Activated CD8-positive, alpha-beta T cell treated with anti-CD3 and anti-CD28 coated beads, Interleukin-2, amount 10 ng/mL, durations not matched to agents 7 days and 5 days (primary cell): Measurements from ENCODE around the gene BABAM2. TPM values are rescaled to one million over a fixed set of nuclear protein-coding genes. Genes with fewer than 3 reads are reported as not detected.
A peak's percentile ranks its signal among the peaks of the same experiment; 100 is the strongest.

Experiments used
- ATAC-seq: fragments of 150-1000 bp; cut with Tn5 transposase; one replicate; pipeline ENCODE4 v1.10.0; 2021; ENCODE audit warnings: moderate library complexity
- CTCF ChIA-PET: fragments of 350-600 bp; sonication (Branson Sonifier 250); formaldehyde crosslinking; loops from one replicate; lab custom pipeline; 2021; ENCODE audit warnings: antibody characterized with exemption; lab: Charles Lee
- POLR2A ChIA-PET: fragments of 350-600 bp; sonication (Branson Sonifier 250); formaldehyde crosslinking; loops from one replicate; lab custom pipeline; 2021; ENCODE audit warnings: antibody characterized with exemption; lab: Charles Lee
- DNase-seq: peaks from one replicate; pipeline ENCODE4 v3.0.0-alpha.2; 2020
- H3K27ac Mint-ChIP-seq: one replicate; pipeline ENCODE4 v1.8.0; 2021; ENCODE audit warnings: mild to moderate bottlenecking, mixed read lengths
- H3K27me3 Mint-ChIP-seq: one replicate; pipeline ENCODE4 v1.8.0; 2021; ENCODE audit warnings: low read depth, mixed read lengths
- H3K36me3 Mint-ChIP-seq: one replicate; pipeline ENCODE4 v1.8.0; 2021; ENCODE audit warnings: low read depth, mixed read lengths
- H3K4me1 Mint-ChIP-seq: one replicate; pipeline ENCODE4 v1.8.0; 2021; ENCODE audit warnings: low read depth, mixed read lengths
- H3K4me3 Mint-ChIP-seq: one replicate; pipeline ENCODE4 v1.8.0; 2021; ENCODE audit warnings: mild to moderate bottlenecking, mixed read lengths
- H3K9me3 Mint-ChIP-seq: one replicate; pipeline ENCODE4 v1.8.0; 2022; ENCODE audit warnings: mixed read lengths; ENCODE audit not compliant: insufficient read depth
- total RNA-seq, 2 experiments: library from RNA; stranded (reverse); gene quantifications; one replicate each; pipeline ENCODE4 v1.2.3, GENCODE V29; 2021

BABAM2 gene
- total RNA-seq, 2 experiments from 2014 or later, result 47.0 to 49.0 TPM

GRCh38 chr2:27989149-27989548 lies 98.6 kb downstream of the BABAM2 start:
- peaks cover 43% of the 10 kb centered on the region for H3K36me3 Mint-ChIP-seq
- no peaks in the 10 kb centered on the region for H3K27me3 Mint-ChIP-seq
- POLR2A ChIA-PET, result interaction anchor here (0.5 kb wide), 1 partner anchor 195 kb away, joined by 3 read pairs; no protein-coding TSS in a partner anchor
- peaks cover 34% of the 10 kb centered on the region for H3K4me1 Mint-ChIP-seq
- H3K9me3 Mint-ChIP-seq, result no peaks in the 10 kb centered on the region
- ATAC-seq, result no peak
- H3K27ac Mint-ChIP-seq, result peak overlapping the region; percentile 78
- H3K4me3 Mint-ChIP-seq, result peak overlapping the region; percentile 6
- DNase-seq, result no peak
- CTCF ChIA-PET, result interaction anchor here (1.3 to 1.6 kb wide), 3 partner anchors 12 to 27 kb away, joined by 4 to 6 read pairs (median 5); no protein-coding TSS in a partner anchor

- CTCF ChIA-PET, result interaction anchor here (1.3 to 1.6 kb wide), 3 partner anchors 12 to 28 kb away, joined by 4 to 6 read pairs (median 5); no protein-coding TSS in a partner anchor
- Mint-ChIP-seq H3K36me3 (peaks cover 48% of the 10 kb centered on the region), H3K9me3 (no peaks in the 10 kb centered on the region)
These were observed 99.6 kb downstream of the BABAM2 start for GRCh38 chr2:27990030-27990590.

DNA sequence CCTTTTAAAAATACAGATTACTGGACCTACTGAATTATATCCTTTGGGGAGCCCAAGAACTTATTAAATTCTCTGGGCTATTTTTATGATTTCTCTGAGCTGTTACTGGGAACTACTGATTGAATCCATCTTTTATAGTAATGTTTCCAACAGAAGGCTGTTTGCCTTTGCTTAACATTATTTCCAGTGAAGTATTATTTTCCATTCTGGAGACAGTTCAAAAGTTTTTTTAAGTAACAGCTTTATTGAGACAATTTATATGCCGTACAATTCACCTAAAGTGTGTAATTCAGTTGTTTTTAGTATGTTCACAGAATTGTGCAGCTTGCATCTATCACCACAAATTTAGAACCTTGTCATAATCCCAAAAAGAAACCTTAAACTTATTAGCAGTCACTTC lies 100.6 kb downstream of the BABAM2 start:
- H3K4me1 Mint-ChIP-seq, result peaks cover 34% of the 10 kb centered on the region
- POLR2A ChIA-PET, result no interaction called here
- H3K27ac Mint-ChIP-seq, result no peak overlapping the region
- no peaks in the 10 kb centered on the region for H3K9me3 Mint-ChIP-seq
- CTCF ChIA-PET, result no interaction called here
- ATAC-seq (no peak), DNase-seq (no peak)
- H3K27me3 Mint-ChIP-seq, result no peaks in the 10 kb centered on the region
- H3K36me3 Mint-ChIP-seq, result peaks cover 55% of the 10 kb centered on the region
- H3K4me3 Mint-ChIP-seq, result no peak overlapping the region

More at GRCh38 chr2:27990030-27990590, 99.6 kb downstream of the BABAM2 start:
- Mint-ChIP-seq H3K4me1 (peaks cover 34% of the 10 kb centered on the region), H3K4me3 (no peak overlapping the region), H3K27me3 (no peaks in the 10 kb centered on the region), H3K27ac (no peak overlapping the region)
- ATAC-seq, result no peak
- DNase-seq, result no peak
- POLR2A ChIA-PET, result no interaction called here

DNA sequence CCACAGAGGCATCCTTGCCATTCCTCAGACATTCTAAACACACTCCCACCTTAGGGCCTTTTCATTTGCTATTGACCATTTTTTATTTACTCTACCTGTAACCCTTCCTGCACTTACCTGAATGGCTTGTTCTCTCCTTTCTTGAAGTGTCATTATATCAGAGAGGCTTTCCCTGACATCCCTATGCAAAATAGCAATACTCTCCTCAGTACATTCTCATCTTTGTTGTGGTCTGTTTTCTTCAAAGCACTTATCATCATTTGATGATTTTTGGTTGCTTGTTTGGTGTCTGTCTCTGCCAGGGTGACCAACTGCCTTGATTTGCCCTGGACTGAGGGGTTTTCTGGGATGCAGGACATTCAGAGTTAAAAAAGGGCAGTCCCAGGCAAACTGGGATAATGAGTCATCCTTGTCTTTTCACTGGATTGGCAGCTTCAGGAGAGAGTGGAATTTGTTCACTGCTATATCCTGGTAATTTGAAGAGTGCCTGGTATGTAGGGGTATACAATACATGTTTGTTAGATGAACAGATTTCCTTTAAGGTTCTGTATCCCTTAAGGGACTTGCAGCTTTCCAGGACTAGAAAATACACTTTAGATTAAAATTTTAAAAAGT lies 102.4 kb downstream of the BABAM2 start:
- CTCF ChIA-PET, result no interaction called here
- Mint-ChIP-seq H3K27ac (no peak overlapping the region), H3K4me3 (no peak overlapping the region), H3K4me1 (peaks cover 28% of the 10 kb centered on the region), H3K9me3 (no peaks in the 10 kb centered on the region), H3K36me3 (peaks cover 52% of the 10 kb centered on the region), H3K27me3 (no peaks in the 10 kb centered on the region)
- POLR2A ChIA-PET, result no interaction called here
- no peak for ATAC-seq
- no peak for DNase-seq

GRCh38 chr2:27993402-27993787 lies 102.9 kb downstream of the BABAM2 start:
- Mint-ChIP-seq H3K27ac (no peak overlapping the region), H3K4me3 (no peak overlapping the region), H3K36me3 (peaks cover 47% of the 10 kb centered on the region), H3K4me1 (peaks cover 23% of the 10 kb centered on the region), H3K9me3 (no peaks in the 10 kb centered on the region), H3K27me3 (no peaks in the 10 kb centered on the region)
- ChIA-PET CTCF (no interaction called here), POLR2A (no interaction called here)
- no peak for ATAC-seq
- no peak for DNase-seq

GRCh38 chr2:27993950-27994728 lies 103.6 kb downstream of the BABAM2 start:
- Mint-ChIP-seq H3K36me3 (peaks cover 43% of the 10 kb centered on the region), H3K4me3 (no peak overlapping the region), H3K27me3 (no peaks in the 10 kb centered on the region), H3K27ac (no peak overlapping the region), H3K4me1 (peaks cover 16% of the 10 kb centered on the region), H3K9me3 (no peaks in the 10 kb centered on the region)
- POLR2A ChIA-PET, result no interaction called here
- CTCF ChIA-PET, result no interaction called here
- ATAC-seq (no peak), DNase-seq (no peak)

GRCh38 chr2:27996156-27996922 lies 105.8 kb downstream of the BABAM2 start:
- ATAC-seq (no peak), DNase-seq (no peak)
- Mint-ChIP-seq H3K4me3 (no peak overlapping the region), H3K4me1 (peaks cover 5% of the 10 kb centered on the region), H3K36me3 (peaks cover 34% of the 10 kb centered on the region), H3K27me3 (no peaks in the 10 kb centered on the region), H3K27ac (no peak overlapping the region), H3K9me3 (no peaks in the 10 kb centered on the region)
- POLR2A ChIA-PET, result no interaction called here
- CTCF ChIA-PET, result no interaction called here

DNA sequence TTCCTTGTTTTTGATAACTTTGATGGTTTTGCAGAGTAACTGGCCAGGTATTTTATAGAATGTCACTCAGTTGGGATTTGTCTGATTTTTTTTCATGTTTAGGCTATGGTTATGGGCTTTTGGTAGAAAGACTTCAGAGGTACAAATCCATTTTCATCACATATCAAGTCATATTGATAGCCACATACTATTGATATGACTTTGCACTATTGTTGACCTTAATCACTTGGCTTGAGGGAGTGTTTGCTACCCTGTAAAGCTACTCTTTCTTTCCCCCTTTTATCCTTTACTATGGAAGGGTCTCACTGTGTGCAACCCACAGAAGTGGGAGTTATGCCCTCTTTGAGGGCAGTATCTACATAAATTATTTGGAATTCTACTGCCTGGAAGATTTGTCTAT lies 109.8 kb downstream of the BABAM2 start:
- Mint-ChIP-seq H3K27ac (no peak overlapping the region), H3K4me1 (peaks cover 15% of the 10 kb centered on the region), H3K4me3 (no peak overlapping the region), H3K36me3 (peaks cover 24% of the 10 kb centered on the region), H3K27me3 (no peaks in the 10 kb centered on the region), H3K9me3 (peaks cover 6% of the 10 kb centered on the region)
- ATAC-seq (no peak), DNase-seq (no peak)
- POLR2A ChIA-PET, result no interaction called here
- CTCF ChIA-PET, result no interaction called here

- H3K27me3 Mint-ChIP-seq, result no peaks in the 10 kb centered on the region
- H3K27ac Mint-ChIP-seq, result no peak overlapping the region
- no peak overlapping the region for H3K4me3 Mint-ChIP-seq
- H3K36me3 Mint-ChIP-seq, result peaks cover 15% of the 10 kb centered on the region
- ChIA-PET POLR2A (no interaction called here), CTCF (interaction anchor here (1.2 kb wide), 1 partner anchor 12 kb away, joined by 4 read pairs; no protein-coding TSS in a partner anchor)
- no peak for DNase-seq
- ATAC-seq, result no peak
- peaks cover 6% of the 10 kb centered on the region for H3K9me3 Mint-ChIP-seq
- peaks cover 15% of the 10 kb centered on the region for H3K4me1 Mint-ChIP-seq
These were observed 111.7 kb downstream of the BABAM2 start for GRCh38 chr2:28002181-28002580.

GRCh38 chr2:28004086-28004485 lies 113.6 kb downstream of the BABAM2 start:
- H3K9me3 Mint-ChIP-seq, result peaks cover 6% of the 10 kb centered on the region
- H3K4me3 Mint-ChIP-seq, result no peak overlapping the region
- no peaks in the 10 kb centered on the region for H3K27me3 Mint-ChIP-seq
- ChIA-PET CTCF (interaction anchor here (0.6 to 1.3 kb wide), 2 partner anchors 221 to 673 kb away, joined by 3 to 4 read pairs; no protein-coding TSS in a partner anchor), POLR2A (interaction anchor here (0.6 kb wide), 1 partner anchor 132 kb away, joined by 3 read pairs; no protein-coding TSS in a partner anchor)
- no peak overlapping the region for H3K27ac Mint-ChIP-seq
- peaks cover 15% of the 10 kb centered on the region for H3K4me1 Mint-ChIP-seq
- peaks cover 21% of the 10 kb centered on the region for H3K36me3 Mint-ChIP-seq
- DNase-seq (peak; percentile 38), ATAC-seq (peak; percentile 81)

- ChIA-PET POLR2A (no interaction called here), CTCF (no interaction called here)
- H3K36me3 Mint-ChIP-seq, result peaks cover 6% of the 10 kb centered on the region
- no peak for DNase-seq
- no peaks in the 10 kb centered on the region for H3K9me3 Mint-ChIP-seq
- H3K27ac Mint-ChIP-seq, result no peak overlapping the region
- H3K4me1 Mint-ChIP-seq, result no peaks in the 10 kb centered on the region
- ATAC-seq, result no peak
- no peak overlapping the region for H3K4me3 Mint-ChIP-seq
- H3K27me3 Mint-ChIP-seq, result no peaks in the 10 kb centered on the region
These were observed 119.2 kb downstream of the BABAM2 start for GRCh38 chr2:28009732-28010131.
